Measurements from ENCODE around the gene ARMH4.

GRCh38 chr14:58191763-58192601 lies 40.0 kb upstream of the ARMH4 start:
- TF ChIP-seq CTCF (IDR thresholded peaks at IDR 0.05), result no peak
- TF ChIP-seq POLR2A (IDR thresholded peaks at IDR 0.05), result no peak
- TF ChIP-seq POLR2AphosphoS5 (IDR thresholded peaks at IDR 0.05), result no peak
- no peak for TF ChIP-seq EP300 (IDR thresholded peaks at IDR 0.05; ENCODE audit: low read depth)

Measured in transverse colon (tissue), 4 donors.